Stomach (tissue), 9 donors: ENCODE data around the gene MAP3K1. TPM values are rescaled to one million over a fixed set of nuclear protein-coding genes. Genes with fewer than 3 reads are reported as not detected.

Source experiments
- DNase-seq, 2 donors: peaks; one replicate each; pipeline versions ENCODE4 v3.0.0 to v3.0.0-alpha.2; 2013 to 2019
- H3K27ac ChIP-seq, 5 donors: fragments of 200-600 bp in 4 of 5; sonication (generic) in 4 of 5; one replicate each; pipeline ENCODE4 v1.5.1; 2013 to 2019; ENCODE audit warnings: mild to moderate bottlenecking in 1 of 5, moderate library complexity in 1 of 5
- H3K27me3 ChIP-seq, 3 donors: fragments of 200-600 bp; sonication (generic); one replicate each; pipeline ENCODE4 v1.5.1; 2017 to 2019; ENCODE audit warnings: mixed run types in 1 of 3
- H3K36me3 ChIP-seq, 4 donors: fragments of 200-600 bp; sonication (generic); 1 replicate in 3 of 4; 2 replicates in 1 of 4; pipeline ENCODE4 v1.5.1; 2016 to 2019
- H3K4me1 ChIP-seq, 4 donors: fragments of 200-600 bp; sonication (generic); one replicate each; pipeline ENCODE4 v1.5.1; 2016 to 2019
- H3K4me3 ChIP-seq, 4 donors: fragments of 200-600 bp; sonication (generic) in 3 of 4; one replicate each; pipeline ENCODE4 v1.5.1; 2016 to 2019; ENCODE audit warnings: mild to moderate bottlenecking in 1 of 4
- H3K9me3 ChIP-seq, 4 donors: fragments of 200-600 bp; sonication (generic); one replicate each; pipeline ENCODE4 v1.5.1; 2016 to 2019
- CTCF ChIP-seq, 7 experiments: fragments of 450-650 bp in 4 of 7; fragments of 200-600 bp in 3 of 7; sonication (generic) in 3 of 7; IDR thresholded peaks; one replicate each; pipeline ENCODE4 v1.5.1; 2016 to 2019; ENCODE audit warnings: antibody characterized with exemption in 7 of 7, control low read depth in 2 of 7, mild to moderate bottlenecking in 1 of 7
- EP300 ChIP-seq: sonication (generic); formaldehyde crosslinking; IDR thresholded peaks from one replicate; pipeline ENCODE4 v1.6.1; 2017; ENCODE audit warnings: antibody characterized with exemption
- POLR2A ChIP-seq, 4 donors: fragments of 450-650 bp; IDR thresholded peaks; one replicate each; pipeline ENCODE4 v1.6.1; 2016; ENCODE audit warnings: antibody characterized with exemption in 4 of 4, control low read depth in 2 of 4, mild to moderate bottlenecking in 1 of 4, moderate library complexity in 1 of 4
- POLR2AphosphoS5 ChIP-seq, 3 donors: sonication (generic); formaldehyde crosslinking; IDR thresholded peaks; one replicate each; pipeline ENCODE4 v1.6.1; 2016; ENCODE audit warnings: antibody characterized with exemption in 3 of 3
- WGBS, 5 donors: extraction: QIAGEN DNeasy Blood & Tissue Kit in 3 of 5; methylation state at CpG; one replicate each; pipeline versions ENCODE4 v1.1.5 to v1.1.7; 2013 to 2018; 5-methylcytosine and 5-hydroxymethylcytosine counted together
- intact Hi-C: fragments of 100-400 bp; cut with DNase I; formaldehyde crosslinking; loops from one replicate; pipeline ENCODE4 v1.15.1; 2023; ENCODE audit warnings: low total_unique reads
- polyA plus RNA-seq, 3 donors: library from polyadenylated mRNA; stranded (reverse); fragments of 200-250 nt; gene quantifications; one replicate each; pipeline ENCODE4 v1.2.3, GENCODE V29; 2013
- total RNA-seq, 5 donors: library from RNA; depleted of rRNA; stranded (reverse); fragments of >200 nt; gene quantifications; one replicate each; pipeline versions ENCODE4 v1.1.0 to v1.2.3, GENCODE V29; 2014 to 2016
- donor health status: healthy with polysubstance abuse.
- donor health status: Bipolar disorder and iron deficiency.
- donor health status: healthy.

MAP3K1 gene
- total and polyA plus RNA-seq, 8 donors = 3.8 to 30.7 (median 7.7) TPM

DNA sequence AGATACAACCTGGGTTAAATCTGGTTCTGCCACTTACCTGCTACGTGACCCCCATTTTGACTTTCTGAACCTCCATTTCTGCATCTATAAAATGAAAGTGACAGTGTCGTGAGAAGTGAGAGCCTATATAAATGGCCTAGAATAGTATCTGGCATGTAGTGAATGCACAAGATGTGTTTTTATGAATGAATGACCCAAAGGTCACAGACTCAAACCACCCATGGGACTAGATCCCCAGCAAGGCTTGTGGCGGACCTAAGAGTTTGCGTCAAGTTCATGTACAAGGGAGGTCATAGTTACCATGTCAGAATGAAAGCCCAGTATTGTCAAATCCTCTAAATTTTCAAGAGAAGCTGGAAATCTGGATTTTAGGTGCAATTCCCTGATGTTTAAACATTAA is 82.9 kb downstream of the MAP3K1 start:
- peaks cover 7 to 31% (median 17%) of the 10 kb centered on the region in 4 donors for H3K36me3 ChIP-seq
- H3K27me3 ChIP-seq = no peaks in the 10 kb centered on the region
- no peak overlapping the region for H3K27ac ChIP-seq
- DNase-seq = no peak
- intact Hi-C loops = no loop called here
- WGBS, 5 donors = 73 to 91% (median 84%) methylated on average over 4 of the region's 4 CpGs
- H3K9me3 ChIP-seq = no peaks in the 10 kb centered on the region
- no peak overlapping the region for H3K4me3 ChIP-seq
- H3K4me1 ChIP-seq = peaks cover 0 to 6% (median 0%) of the 10 kb centered on the region in 4 donors
- TF ChIP-seq CTCF (IDR thresholded peaks at IDR 0.05) = no peak
- no peak for TF ChIP-seq EP300
- TF ChIP-seq POLR2A (IDR thresholded peaks at IDR 0.05) = no peak
- no peak for TF ChIP-seq POLR2AphosphoS5 (IDR thresholded peaks at IDR 0.05)

DNA sequence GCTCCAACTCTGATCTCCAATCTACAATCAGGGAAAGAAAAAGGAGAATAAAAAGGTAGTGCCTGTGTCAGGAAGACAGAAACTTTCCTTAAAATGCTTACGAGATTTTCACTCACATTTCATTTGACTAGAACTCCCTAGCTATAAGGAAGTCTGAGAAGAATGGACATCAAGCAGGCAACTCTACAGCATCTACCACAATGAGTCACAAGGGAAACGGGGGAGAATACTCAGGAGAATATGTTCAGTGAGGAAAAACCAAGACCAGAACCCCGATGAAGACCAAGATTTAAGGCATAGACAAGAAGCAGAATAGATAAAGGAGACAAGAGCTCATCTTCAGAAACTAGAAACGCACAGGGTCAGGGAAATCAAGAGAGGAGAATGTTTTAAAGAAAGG is 85.0 kb downstream of the MAP3K1 start:
- TF ChIP-seq EP300 (no peak), POLR2A (IDR thresholded peaks at IDR 0.05) (no peak), POLR2AphosphoS5 (IDR thresholded peaks at IDR 0.05) (no peak), CTCF (IDR thresholded peaks at IDR 0.05) (no peak)
- Histone ChIP-seq H3K27ac (no peak overlapping the region), H3K4me1 (peaks cover 0 to 6% (median 0%) of the 10 kb centered on the region in 4 donors), H3K36me3 (peaks cover 0 to 10% (median 0%) of the 10 kb centered on the region in 4 donors), H3K9me3 (no peaks in the 10 kb centered on the region), H3K4me3 (no peak overlapping the region), H3K27me3 (no peaks in the 10 kb centered on the region)
- intact Hi-C loops = loop anchor here (10.0 kb wide), 2 partner anchors 54 to 314 kb away; partner anchors contain the start of gene MIER3
- no peak for DNase-seq
- 42 to 59% (median 53%) methylated on average over 4 of the region's 4 CpGs for WGBS, 5 donors

- WGBS, 5 donors = 31 to 37% (median 35%) methylated on average over 3 of the region's 3 CpGs
- DNase-seq = peak in 1 of 2 donors; percentile 69
- intact Hi-C loops = loop anchor here (10.0 kb wide), 2 partner anchors 54 to 314 kb away; partner anchors contain the start of gene MIER3
These were observed 85.7 kb downstream of the MAP3K1 start for GRCh38 chr5:56900858-56901578.

GRCh38 chr5:56908942-56909293 is 93.6 kb downstream of the MAP3K1 start:
- peak overlapping the region; percentile 90 to 97 (median 93) for H3K27ac ChIP-seq
- H3K4me1 ChIP-seq = peaks cover 0 to 17% (median 9%) of the 10 kb centered on the region in 4 donors
- intact Hi-C loops = loop anchor here (10.0 kb wide), 2 partner anchors 46 to 306 kb away; partner anchors contain the start of gene MIER3
- TF ChIP-seq EP300 = no peak
- no peak for TF ChIP-seq POLR2A (IDR thresholded peaks at IDR 0.05)
- TF ChIP-seq POLR2AphosphoS5 (IDR thresholded peaks at IDR 0.05) = no peak
- TF ChIP-seq CTCF (IDR thresholded peaks at IDR 0.05) = no peak
- WGBS, 5 donors = 0 to 3% (median 2%) methylated on average over 18 to 19 of the region's 19 CpGs
- no peak for DNase-seq
- no peaks in the 10 kb centered on the region for H3K9me3 ChIP-seq
- H3K27me3 ChIP-seq = no peaks in the 10 kb centered on the region
- H3K4me3 ChIP-seq = peak overlapping the region; percentile 51 to 72 (median 61)
- H3K36me3 ChIP-seq = no peaks in the 10 kb centered on the region

More at GRCh38 chr5:56900858-56901578, 85.7 kb downstream of the MAP3K1 start:
- peaks cover 0 to 6% (median 0%) of the 10 kb centered on the region in 4 donors for H3K4me1 ChIP-seq
- H3K27ac ChIP-seq = no peak overlapping the region
- TF ChIP-seq EP300 (no peak), CTCF (IDR thresholded peaks at IDR 0.05) (peak in 5 of 7 experiments; percentile 46 to 71 (median 67))
- H3K4me3 ChIP-seq = no peak overlapping the region
- H3K36me3 ChIP-seq = peaks cover 0 to 7% (median 0%) of the 10 kb centered on the region in 4 donors
- no peaks in the 10 kb centered on the region for H3K9me3 ChIP-seq
- no peaks in the 10 kb centered on the region for H3K27me3 ChIP-seq
